Lower leg skin (tissue), 3 donors: ENCODE data around the gene LILRA5.

Experiments used
- POLR2A ChIP-seq, 2 donors: fragments of 450-650 bp; IDR thresholded peaks; one replicate each; pipeline ENCODE4 v1.6.1; 2016 to 2017; ENCODE audit warnings: antibody characterized with exemption in 2 of 2, mild to moderate bottlenecking in 1 of 2, moderate library complexity in 1 of 2
- TF ChIP-seq, protein P1 (sequence below), 3 donors: fragments of 450-650 bp; IDR thresholded peaks; one replicate each; pipeline ENCODE4 v1.5.1; 2016; ENCODE audit warnings: antibody characterized with exemption in 3 of 3, mild to moderate bottlenecking in 3 of 3, moderate library complexity in 2 of 3

DNA sequence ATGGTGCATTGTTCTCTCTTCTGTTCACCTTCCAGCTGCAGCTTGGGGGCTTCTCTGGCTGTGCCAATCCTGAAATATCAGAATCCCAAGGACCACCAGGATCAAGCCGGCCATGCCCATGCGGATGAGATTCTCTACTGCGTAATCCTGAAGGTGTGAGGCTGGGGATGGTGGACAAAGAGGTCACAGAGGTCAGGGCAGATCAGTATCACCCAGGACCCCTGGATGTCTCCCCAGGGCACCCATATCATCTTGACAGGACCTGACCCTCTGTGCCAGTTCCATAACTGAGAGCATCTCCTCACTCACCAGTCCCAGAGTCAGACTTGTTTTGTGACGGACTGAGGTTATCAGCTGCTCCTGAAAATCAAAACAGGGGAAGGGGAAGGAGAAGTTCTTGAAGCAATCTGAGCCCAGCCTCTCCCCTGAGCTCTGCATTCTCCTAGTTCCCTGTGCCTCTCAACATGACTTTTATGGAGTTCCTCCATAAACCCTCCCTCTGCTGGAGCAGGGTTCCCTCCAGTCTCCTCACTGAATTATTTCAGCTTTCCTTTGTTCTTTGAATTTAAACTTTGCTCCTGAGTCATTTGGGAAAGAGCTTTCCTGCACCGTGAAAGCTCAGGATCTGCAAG lies 5.5 kb downstream of the LILRA5 start:
- TF ChIP-seq, protein P1, sequence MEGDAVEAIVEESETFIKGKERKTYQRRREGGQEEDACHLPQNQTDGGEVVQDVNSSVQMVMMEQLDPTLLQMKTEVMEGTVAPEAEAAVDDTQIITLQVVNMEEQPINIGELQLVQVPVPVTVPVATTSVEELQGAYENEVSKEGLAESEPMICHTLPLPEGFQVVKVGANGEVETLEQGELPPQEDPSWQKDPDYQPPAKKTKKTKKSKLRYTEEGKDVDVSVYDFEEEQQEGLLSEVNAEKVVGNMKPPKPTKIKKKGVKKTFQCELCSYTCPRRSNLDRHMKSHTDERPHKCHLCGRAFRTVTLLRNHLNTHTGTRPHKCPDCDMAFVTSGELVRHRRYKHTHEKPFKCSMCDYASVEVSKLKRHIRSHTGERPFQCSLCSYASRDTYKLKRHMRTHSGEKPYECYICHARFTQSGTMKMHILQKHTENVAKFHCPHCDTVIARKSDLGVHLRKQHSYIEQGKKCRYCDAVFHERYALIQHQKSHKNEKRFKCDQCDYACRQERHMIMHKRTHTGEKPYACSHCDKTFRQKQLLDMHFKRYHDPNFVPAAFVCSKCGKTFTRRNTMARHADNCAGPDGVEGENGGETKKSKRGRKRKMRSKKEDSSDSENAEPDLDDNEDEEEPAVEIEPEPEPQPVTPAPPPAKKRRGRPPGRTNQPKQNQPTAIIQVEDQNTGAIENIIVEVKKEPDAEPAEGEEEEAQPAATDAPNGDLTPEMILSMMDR (IDR thresholded peaks at IDR 0.05), result no peak
- no peak for TF ChIP-seq POLR2A (IDR thresholded peaks at IDR 0.05)
